OCI-LY3 (cell line): ENCODE measurements around the gene SLC12A7.

Experiments used
- H2AFZ ChIP-seq: fragments of 200-600, 300-600 bp; shearing (Covaris generic); 2 replicates; pipeline ENCODE4 v1.6.0; 2014; ENCODE audit warnings: antibody characterized with exemption, low read depth, low read length
- H3K27ac ChIP-seq: fragments of 200-600, 300-600 bp; sonication (generic); 2 replicates; pipeline ENCODE4 v1.5.1; 2014; ENCODE audit warnings: mild to moderate bottlenecking, low read length, moderate library complexity, mixed read lengths
- H3K27me3 ChIP-seq: fragments of 200-600, 300-600 bp; sonication (generic); 2 replicates; pipeline ENCODE4 v1.6.1; 2014; ENCODE audit warnings: low read depth, low read length, mixed read lengths
- H3K36me3 ChIP-seq: fragments of 200-600, 300-600 bp; sonication (generic); replicated peaks from 2 replicates; pipeline ENCODE3; 2014; ENCODE audit warnings: low read depth, low read length, mixed read lengths
- H3K4me1 ChIP-seq: fragments of 300-600, 200-600 bp; sonication (generic); 2 replicates; pipeline ENCODE4 v1.6.1; 2014; ENCODE audit warnings: low read length, mixed read lengths
- H3K4me2 ChIP-seq: fragments of 200-600, 300-600 bp; sonication (generic); 2 replicates; pipeline ENCODE4 v1.6.1; 2014; ENCODE audit warnings: low read length, mixed read lengths
- H3K4me3 ChIP-seq: fragments of 300-600, 200-600 bp; sonication (generic); 2 replicates; pipeline ENCODE4 v1.5.1; 2014; ENCODE audit warnings: antibody characterized with exemption, mild to moderate bottlenecking, low read length, moderate library complexity
- H3K79me2 ChIP-seq: fragments of 300-600, 200-600 bp; shearing (Covaris generic); 2 replicates; pipeline ENCODE4 v1.6.1; 2014; ENCODE audit warnings: mild to moderate bottlenecking, low read length, mixed read lengths
- H3K9ac ChIP-seq: fragments of 300-600, 200-600 bp; shearing (Covaris generic); 2 replicates; pipeline ENCODE4 v1.6.0; 2014; ENCODE audit warnings: mild to moderate bottlenecking, low read length, moderate library complexity
- H3K9me3 ChIP-seq: fragments of 200-600, 300-600 bp; shearing (Covaris generic); 2 replicates; pipeline ENCODE4 v1.6.1; 2014; ENCODE audit warnings: low read length, mixed read lengths; ENCODE audit not compliant: insufficient read depth
- H4K20me1 ChIP-seq: fragments of 200-600, 300-600 bp; sonication (generic); 2 replicates; pipeline ENCODE4 v1.6.1; 2016; ENCODE audit warnings: low read length, mixed read lengths; ENCODE audit not compliant: insufficient read depth
- CTCF ChIP-seq: fragments of 200-600, 300-600 bp; sonication (generic); IDR thresholded peaks from 2 replicates; pipeline ENCODE4 v1.5.1; 2014; ENCODE audit warnings: antibody characterized with exemption, low read length, low read depth
- EZH2phosphoT487 ChIP-seq: fragments of 200-600 bp; shearing (Covaris generic); IDR thresholded peaks from 2 replicates; pipeline ENCODE4 v1.6.1; 2018; ENCODE audit warnings: antibody characterized with exemption, mixed run types, low read depth

Gene SLC12A7

GRCh38 chr5:1034421-1034905, 77.4 kb downstream of the SLC12A7 start:
- H3K4me3 ChIP-seq: no peak overlapping the region
- H3K9ac ChIP-seq: no peak overlapping the region
- no peak overlapping the region for H2AFZ ChIP-seq
- no peaks in the 10 kb centered on the region for H3K9me3 ChIP-seq
- H4K20me1 ChIP-seq: no peaks in the 10 kb centered on the region
- no peak for TF ChIP-seq CTCF
- H3K27me3 ChIP-seq: no peaks in the 10 kb centered on the region
- H3K4me1 ChIP-seq: no peaks in the 10 kb centered on the region
- no peaks in the 10 kb centered on the region for H3K36me3 ChIP-seq
- no peak overlapping the region for H3K27ac ChIP-seq
- no peaks in the 10 kb centered on the region for H3K79me2 ChIP-seq
- no peak overlapping the region for H3K4me2 ChIP-seq

- no peaks in the 10 kb centered on the region for H3K9me3 ChIP-seq
- TF ChIP-seq CTCF (no peak), EZH2phosphoT487 (no peak)
- H3K4me1 ChIP-seq: no peaks in the 10 kb centered on the region
- no peak overlapping the region for H3K9ac ChIP-seq
- no peaks in the 10 kb centered on the region for H4K20me1 ChIP-seq
- no peaks in the 10 kb centered on the region for H3K27me3 ChIP-seq
- no peak overlapping the region for H3K4me2 ChIP-seq
- H3K4me3 ChIP-seq: no peak overlapping the region
- no peak overlapping the region for H2AFZ ChIP-seq
- H3K27ac ChIP-seq: no peak overlapping the region
- no peaks in the 10 kb centered on the region for H3K79me2 ChIP-seq
- H3K36me3 ChIP-seq: no peaks in the 10 kb centered on the region
These were observed 78.0 kb downstream of the SLC12A7 start for GRCh38 chr5:1033606-1034420.

DNA sequence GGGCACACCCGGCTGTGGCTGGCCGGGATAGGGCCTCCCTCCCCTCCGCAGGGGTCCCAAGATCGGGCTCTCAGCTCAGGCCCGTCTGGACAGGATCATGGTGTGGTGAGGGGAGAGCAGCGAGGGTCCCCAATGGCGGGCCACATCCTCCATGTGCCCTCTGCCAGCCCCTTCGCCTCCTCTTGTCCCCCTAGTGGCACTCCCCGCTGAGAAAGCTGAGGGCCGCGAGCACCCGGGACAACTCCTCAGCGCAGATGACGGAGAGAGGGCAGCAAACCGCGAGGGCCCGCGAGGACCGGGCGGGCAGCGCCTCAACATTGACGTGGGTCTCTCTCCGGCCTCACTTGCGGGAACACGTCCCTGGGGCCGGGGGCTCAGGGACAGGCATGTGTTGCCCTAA, 78.7 kb downstream of the SLC12A7 start:
- Histone ChIP-seq H3K27me3 (no peaks in the 10 kb centered on the region), H3K4me3 (no peak overlapping the region), H3K4me1 (no peaks in the 10 kb centered on the region), H3K9me3 (no peaks in the 10 kb centered on the region), H3K79me2 (no peaks in the 10 kb centered on the region), H3K4me2 (no peak overlapping the region), H4K20me1 (no peaks in the 10 kb centered on the region), H3K9ac (no peak overlapping the region), H2AFZ (no peak overlapping the region), H3K36me3 (no peaks in the 10 kb centered on the region), H3K27ac (no peak overlapping the region)
- TF ChIP-seq EZH2phosphoT487: no peak
- TF ChIP-seq CTCF: no peak

GRCh38 chr5:1032551-1033027, 79.3 kb downstream of the SLC12A7 start:
- no peaks in the 10 kb centered on the region for H4K20me1 ChIP-seq

More at GRCh38 chr5:1032551-1033027, 79.3 kb downstream of the SLC12A7 start:
- TF ChIP-seq EZH2phosphoT487 (no peak), CTCF (no peak)
- Histone ChIP-seq H3K4me1 (no peaks in the 10 kb centered on the region), H3K9me3 (no peaks in the 10 kb centered on the region), H3K79me2 (no peaks in the 10 kb centered on the region), H3K4me3 (no peak overlapping the region), H3K9ac (no peak overlapping the region), H3K27ac (no peak overlapping the region), H3K4me2 (no peak overlapping the region), H3K27me3 (no peaks in the 10 kb centered on the region), H2AFZ (no peak overlapping the region), H3K36me3 (no peaks in the 10 kb centered on the region)
